HepG2 (cell line): ENCODE measurements around the gene PAXX. TPM values are rescaled to one million over a fixed set of nuclear protein-coding genes. Genes with fewer than 3 reads are reported as not detected.

Experiments
- ATAC-seq: fragments of 200-7000 bp; cut with Tn5 transposase; 3 replicates; pipeline ENCODE4 v1.9.1; 2020; ENCODE audit warnings: mild to moderate bottlenecking, moderate library complexity
- BruUV-seq: library from RNA; stranded (reverse); fragments of 400-500 nt; replicated peaks from 2 replicates; lab custom pipeline; 2021; lab: Mats Ljungman, UMichigan
- CTCF ChIA-PET: fragments of 300-600 bp; formaldehyde crosslinking; extraction: SDS; loops from one replicate; lab custom pipeline; 2021; ENCODE audit warnings: low total read pairs, inconsistent platforms, low intra/inter-chr PET ratio; lab: Yijun Ruan, JAX
- POLR2A ChIA-PET: fragments of 350-600 bp; sonication (Branson Sonifier 250); formaldehyde crosslinking; loops from one replicate; lab custom pipeline; 2020; ENCODE audit warnings: antibody characterized with exemption, inconsistent platforms; lab: Yijun Ruan, JAX
- DNase-seq: peaks from one replicate; pipeline ENCODE4 v3.0.0-alpha.2; 2015; ENCODE audit warnings: low spot score
- FAIRE-seq: peaks from 3 replicates; lab custom pipeline; 2011; peaks lifted over from hg19 to GRCh38; lab: Jason Lieb, UNC
- H2AFZ ChIP-seq: one replicate; pipeline ENCODE4 v1.6.1; 2011; ENCODE audit warnings: low read length, inconsistent platforms
- H3K27ac ChIP-seq: fragments of 300-600 bp; 3 replicates; pipeline ENCODE4 v1.8.0; 2011; ENCODE audit warnings: mixed run types, mild to moderate bottlenecking, mixed read lengths, low read length, inconsistent platforms; ENCODE audit not compliant: insufficient read depth; ENCODE audit errors: extremely low read length
- H3K27me3 ChIP-seq, 2 experiments: fragments of 200-600 bp in 1 of 2; 2 replicates in 1 of 2; 3 replicates in 1 of 2; pipeline versions ENCODE4 v1.6.0 to v1.8.0; 2011; ENCODE audit warnings: low read length in 2 of 2, mild to moderate bottlenecking in 2 of 2, moderate library complexity in 2 of 2, inconsistent platforms in 1 of 2; ENCODE audit not compliant: insufficient read depth in 2 of 2, control insufficient read depth in 1 of 2
- H3K36me3 ChIP-seq, 2 experiments: fragments of 200-600 bp in 1 of 2; replicated peaks in 1 of 2; 2 replicates in 1 of 2; 3 replicates in 1 of 2; pipeline versions ENCODE4 v1.5.1 to v1.8.0; 2011; ENCODE audit warnings: low read length in 2 of 2, inconsistent platforms in 1 of 2; ENCODE audit not compliant: insufficient read depth in 2 of 2, control insufficient read depth in 1 of 2
- H3K4me1 ChIP-seq: 2 replicates; pipeline ENCODE4 v1.5.1; 2012; ENCODE audit warnings: low read length, inconsistent platforms; ENCODE audit not compliant: insufficient read depth
- H3K4me2 ChIP-seq: 2 replicates; pipeline ENCODE4 v1.6.0; 2011; ENCODE audit warnings: low read depth, low read length, inconsistent platforms
- H3K4me3 ChIP-seq, 3 experiments: fragments of 200-600 bp in 1 of 3; sonication (generic), shearing (Covaris generic) in 1 of 3; replicated peaks in 1 of 3; 2 replicates each; pipeline ENCODE4 v1.5.1; 2011 to 2016; ENCODE audit warnings: low read length in 3 of 3, inconsistent platforms in 2 of 3, low read depth in 2 of 3, mild to moderate bottlenecking in 2 of 3, control low read depth in 1 of 3, mixed read lengths in 1 of 3; ENCODE audit not compliant: insufficient read depth in 1 of 3
- H3K79me2 ChIP-seq: one replicate; pipeline ENCODE4 v1.6.1; 2011; ENCODE audit warnings: low read length, inconsistent platforms; ENCODE audit not compliant: insufficient read depth
- H3K9ac ChIP-seq: 2 replicates; pipeline ENCODE4 v1.6.0; 2011; ENCODE audit warnings: mild to moderate bottlenecking, low read depth, low read length, inconsistent platforms; ENCODE audit not compliant: insufficient read depth
- H3K9me3 ChIP-seq: 2 replicates; pipeline ENCODE4 v1.5.1; 2012; ENCODE audit warnings: mild to moderate bottlenecking, low read length
- H4K20me1 ChIP-seq: 2 replicates; pipeline ENCODE4 v1.6.0; 2011; ENCODE audit warnings: inconsistent platforms, mild to moderate bottlenecking, low read length, moderate library complexity; ENCODE audit not compliant: insufficient read depth
- EZH2 ChIP-seq: conservative IDR thresholded peaks from 2 replicates; pipeline ENCODE4 v1.6.1; 2012; ENCODE audit warnings: mild to moderate bottlenecking, low read depth, low read length, moderate library complexity
- FOXA1 ChIP-seq, 2 experiments: fragments of 450-650 bp in 1 of 2; sonication (generic) in 1 of 2; formaldehyde crosslinking in 1 of 2; IDR thresholded peaks; 2 replicates each; pipeline versions ENCODE4 v1.4.0 to v1.6.1; 2016 to 2020; ENCODE audit warnings: missing genetic modification reagents in 1 of 2
- GMEB2 ChIP-seq: IDR thresholded peaks from 2 replicates; pipeline ENCODE4 v1.6.1; 2016; ENCODE audit warnings: missing biosample characterization, missing genetic modification reagents, low read depth
- HBP1 ChIP-seq: IDR thresholded peaks from 2 replicates; pipeline ENCODE4 v1.6.1; 2016; ENCODE audit warnings: low read depth, control low read depth
- NCOA2 ChIP-seq: sonication (generic); formaldehyde crosslinking; IDR thresholded peaks from 2 replicates; pipeline ENCODE4 v1.8.0; 2022; ENCODE audit warnings: inconsistent platforms
- NFE2L1 ChIP-seq: sonication (generic); formaldehyde crosslinking; IDR thresholded peaks from 2 replicates; pipeline ENCODE4 v1.4.0; 2020; ENCODE audit warnings: missing genetic modification reagents, mild to moderate bottlenecking, borderline replicate concordance
- POLR2AphosphoS5 ChIP-seq: IDR thresholded peaks from 2 replicates; pipeline ENCODE4 v1.6.1; 2012; ENCODE audit warnings: low read depth, low read length
- STAT6 ChIP-seq: sonication (generic); formaldehyde crosslinking; IDR thresholded peaks from 2 replicates; pipeline ENCODE4 v1.4.0; 2020; ENCODE audit warnings: missing genetic modification reagents, mild to moderate bottlenecking, borderline replicate concordance
- TOE1 ChIP-seq: sonication (generic); formaldehyde crosslinking; IDR thresholded peaks from 2 replicates; pipeline ENCODE4 v1.4.0; 2020; ENCODE audit warnings: mild to moderate bottlenecking, missing genetic modification reagents
- ZFP62 ChIP-seq: sonication (generic); formaldehyde crosslinking; IDR thresholded peaks from 2 replicates; pipeline ENCODE4 v1.4.0; 2020; ENCODE audit warnings: missing genetic modification reagents
- ZNF18 ChIP-seq: sonication (generic); formaldehyde crosslinking; IDR thresholded peaks from 2 replicates; pipeline ENCODE4 v1.8.0; 2022; ENCODE audit warnings: mild to moderate bottlenecking, missing genetic modification reagents; ENCODE audit not compliant: insufficient replicate concordance
- ZNF276 ChIP-seq: sonication (generic); formaldehyde crosslinking; IDR thresholded peaks from 2 replicates; pipeline ENCODE4 v1.4.0; 2020; ENCODE audit warnings: mild to moderate bottlenecking, low read depth, missing genetic modification reagents
- ZNF431 ChIP-seq: sonication (generic); formaldehyde crosslinking; IDR thresholded peaks from 2 replicates; pipeline ENCODE4 v1.9.0; 2022; ENCODE audit warnings: missing genetic modification reagents, low read depth, mild to moderate bottlenecking, borderline replicate concordance
- ZNF672 ChIP-seq: sonication (generic); formaldehyde crosslinking; IDR thresholded peaks from 2 replicates; pipeline ENCODE4 v1.8.1; 2022; ENCODE audit warnings: missing genetic modification reagents
- WGBS: methylation state at CpG from one replicate; pipeline ENCODE4 v1.1.6; 2017; ENCODE audit warnings: low lambda C conversion rate; 5-methylcytosine and 5-hydroxymethylcytosine counted together
- in situ Hi-C: cut with HindIII; loops from 2 replicates; pipeline ENCODE4 v1.10.0; 2017; ENCODE audit warnings: low pct_unique_long_range_greater_than_20kb; ENCODE audit not compliant: extremely low pct_ligation_motif_present
- intact Hi-C: fragments of 100-400 bp; cut with micrococcal nuclease; formaldehyde crosslinking; loops from one replicate; pipeline ENCODE4 v1.10.0; 2022; ENCODE audit not compliant: unreplicated experiment
- polyA plus RNA-seq, 8 experiments: library from polyadenylated mRNA; depleted of rRNA in 3 of 8; stranded (reverse) in 7 of 8; unstranded in 1 of 8; fragments of >200 nt; fragmentation: Illumina TruSeq in 4 of 8; extraction: Trizol in 4 of 8; gene quantifications; 2 replicates each; pipeline versions ENCODE4 v1.2.1 to v1.2.3, GENCODE V29; 2011 to 2016; ENCODE audit warnings: low read depth in 4 of 8, missing spikeins in 1 of 8, mixed read lengths in 1 of 8; ENCODE audit not compliant: insufficient read depth in 1 of 8
- total RNA-seq, 5 experiments: library from RNA; depleted of rRNA; stranded (reverse); fragments of >200 nt; fragmentation: Illumina TruSeq; extraction: Trizol; gene quantifications; 2 replicates each; pipeline ENCODE4 v1.2.3, GENCODE V29; 2016; ENCODE audit warnings: low read depth in 1 of 5

Gene PAXX
- total and polyA plus RNA-seq, 2 of the 13 experiments (the other 11 are each of a cell fraction or from before 2014, with no cell fraction given) = 14.0 to 31.9 TPM

GRCh38 chr9:136955943-136956335 is 36.3 kb upstream of the PAXX start (continued):
- TF ChIP-seq ZNF431 (CRISPR knock-in tag) = no peak
- no peak for TF ChIP-seq EZH2
- no peak for TF ChIP-seq GMEB2
- no peak for TF ChIP-seq HBP1 (CRISPR knock-in tag)

- ATAC-seq (no peak), DNase-seq (no peak), FAIRE-seq (no peak)
- Histone ChIP-seq H3K27me3 (peaks cover 11 to 24% of the 10 kb centered on the region in 2 experiments), H3K9ac (no peak overlapping the region), H3K4me1 (peaks cover 2% of the 10 kb centered on the region; the same call in 1 of the 2 replicates), H3K36me3 (no peaks in the 10 kb centered on the region), H4K20me1 (no peaks in the 10 kb centered on the region), H3K4me3 (no peak overlapping the region), H2AFZ (no peak overlapping the region)
- in situ Hi-C loops = no loop called here
- BruUV-seq = no TSS peak
- TF ChIP-seq FOXA1 (IDR thresholded peaks at IDR 0.05) = no peak
- no peak for TF ChIP-seq FOXA1 (CRISPR knock-in tag; IDR thresholded peaks at IDR 0.05)
- TF ChIP-seq ZFP62 (CRISPR knock-in tag) = no peak
- TF ChIP-seq ZNF276 (CRISPR knock-in tag) = no peak
- TF ChIP-seq NCOA2 = no peak
- no peak for TF ChIP-seq TOE1 (CRISPR knock-in tag)
- no peak for TF ChIP-seq ZNF672 (CRISPR knock-in tag)
- no peak for TF ChIP-seq ZNF18 (CRISPR knock-in tag)
- TF ChIP-seq POLR2AphosphoS5 = no peak
- TF ChIP-seq NFE2L1 = no peak
- TF ChIP-seq STAT6 (CRISPR knock-in tag) = no peak
- TF ChIP-seq, all 625 proteins: peak for 0
- no peak overlapping the region for H3K27ac ChIP-seq
- H3K9me3 ChIP-seq = no peaks in the 10 kb centered on the region
- ChIA-PET CTCF (no interaction called here), POLR2A (no interaction called here)
- 91% methylated on average over 4 of the region's 4 CpGs for WGBS
- H3K4me2 ChIP-seq = no peak overlapping the region
- H3K79me2 ChIP-seq = no peaks in the 10 kb centered on the region
- intact Hi-C loops = no loop called here
Measured at GRCh38 chr9:136956604-136957003, 35.6 kb upstream of the PAXX start.
